HL-60 (cell line): ENCODE measurements around the gene TENT4A.

ENCODE experiments used
- CTCF ChIP-seq: IDR thresholded peaks from one replicate; pipeline ENCODE4 v1.5.1; 2011; ENCODE audit warnings: low read length, control low read depth, inconsistent platforms; ENCODE audit not compliant: insufficient read depth
- GABPA ChIP-seq: IDR thresholded peaks from 2 replicates; pipeline ENCODE4 v1.6.1; 2012; ENCODE audit warnings: low read depth
- POLR2AphosphoS5 ChIP-seq: IDR thresholded peaks from 2 replicates; pipeline ENCODE4 v1.6.1; 2012; ENCODE audit warnings: low read depth
- SPI1 ChIP-seq: IDR thresholded peaks from 2 replicates; pipeline ENCODE4 v1.6.1; 2012; ENCODE audit warnings: low read depth, mild to moderate bottlenecking, borderline replicate concordance

- TF ChIP-seq CTCF, result no peak
- TF ChIP-seq GABPA, result no peak
- no peak for TF ChIP-seq SPI1
- TF ChIP-seq POLR2AphosphoS5, result no peak
These were observed 46.5 kb upstream of the TENT4A start for GRCh38 chr5:6666762-6667161.
